Skeletal muscle satellite cell (primary cell): ENCODE measurements around the gene LAMA4.
A peak's percentile ranks its signal among the peaks of the same experiment; 100 is the strongest.

ENCODE experiments used
- H3K27me3 ChIP-seq: 2 replicates; pipeline ENCODE4 v1.7.0; 2013; ENCODE audit warnings: low read length; ENCODE audit not compliant: control insufficient read depth, insufficient read depth
- H3K36me3 ChIP-seq: 2 replicates; pipeline ENCODE4 v1.7.0; 2013; ENCODE audit warnings: mild to moderate bottlenecking, control low read depth, low read length; ENCODE audit not compliant: insufficient read depth
- H3K4me1 ChIP-seq: 2 replicates; pipeline ENCODE4 v1.7.0; 2013; ENCODE audit warnings: low read length; ENCODE audit not compliant: control insufficient read depth, insufficient read depth
- H3K4me2 ChIP-seq: 2 replicates; pipeline ENCODE4 v1.7.0; 2013; ENCODE audit warnings: mild to moderate bottlenecking, low read length
- H3K4me3 ChIP-seq: 2 replicates; pipeline ENCODE4 v1.7.0; 2013; ENCODE audit warnings: low read length
- H3K9ac ChIP-seq: 2 replicates; pipeline ENCODE4 v1.7.0; 2013; ENCODE audit warnings: mild to moderate bottlenecking, low read depth, low read length, moderate library complexity
- H3K9me3 ChIP-seq: replicated peaks from 2 replicates; pipeline ENCODE4 v1.7.0; 2013; ENCODE audit warnings: mild to moderate bottlenecking, control low read depth, low read length

Gene LAMA4

DNA sequence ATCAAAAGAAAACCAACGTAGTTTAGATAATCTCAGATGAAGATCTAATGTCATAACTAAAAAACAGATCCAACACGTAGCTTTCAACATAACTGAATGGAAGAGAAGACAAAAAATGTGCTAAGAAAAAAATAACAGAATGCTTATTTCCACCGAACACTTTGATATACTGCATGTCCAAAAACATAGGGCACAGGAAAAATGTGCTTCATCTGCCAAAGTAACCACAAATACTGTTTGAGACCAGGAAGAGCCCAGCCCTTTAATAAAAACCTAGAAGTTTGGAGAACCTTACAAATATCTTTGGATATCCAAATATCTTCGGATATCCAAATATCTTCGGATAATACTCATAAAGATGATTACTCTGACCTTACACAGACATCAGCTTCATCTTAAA lies 19.8 kb downstream of the LAMA4 start:
- Histone ChIP-seq H3K4me1 (peaks cover 36% of the 10 kb centered on the region), H3K4me3 (no peak overlapping the region), H3K9ac (no peak overlapping the region), H3K4me2 (no peak overlapping the region), H3K9me3 (no peaks in the 10 kb centered on the region), H3K36me3 (no peaks in the 10 kb centered on the region), H3K27me3 (no peaks in the 10 kb centered on the region)

DNA sequence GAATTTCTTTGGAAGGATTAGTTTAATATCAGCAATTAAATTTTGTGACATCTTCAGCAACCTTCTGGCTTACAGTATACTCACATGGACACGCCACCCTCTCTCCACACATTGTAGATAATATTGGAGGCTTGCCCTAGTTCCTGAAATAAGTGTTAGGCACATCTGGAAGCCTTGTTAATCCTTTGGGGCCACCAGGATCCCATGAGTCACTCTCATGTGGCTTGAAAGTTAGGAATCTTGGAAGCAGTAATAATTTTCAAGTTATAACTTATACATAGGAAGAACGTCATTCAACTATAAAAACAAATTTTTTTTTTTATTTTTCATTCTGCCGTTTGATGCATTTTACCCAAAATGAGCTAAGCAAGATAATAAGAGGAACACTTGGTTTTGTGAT lies 20.5 kb downstream of the LAMA4 start:
- Histone ChIP-seq H3K27me3 (no peaks in the 10 kb centered on the region), H3K4me2 (no peak overlapping the region), H3K36me3 (no peaks in the 10 kb centered on the region), H3K4me3 (no peak overlapping the region), H3K9ac (no peak overlapping the region), H3K9me3 (no peaks in the 10 kb centered on the region), H3K4me1 (peaks cover 36% of the 10 kb centered on the region)

- no peaks in the 10 kb centered on the region for H3K36me3 ChIP-seq
- no peak overlapping the region for H3K4me3 ChIP-seq
- H3K4me1 ChIP-seq, result peaks cover 37% of the 10 kb centered on the region
- H3K9ac ChIP-seq, result no peak overlapping the region
- H3K27me3 ChIP-seq, result no peaks in the 10 kb centered on the region
- H3K4me2 ChIP-seq, result peak overlapping the region; percentile 14
- H3K9me3 ChIP-seq, result no peaks in the 10 kb centered on the region
These were observed 21.5 kb downstream of the LAMA4 start for GRCh38 chr6:112232845-112233256.

- Histone ChIP-seq H3K27me3 (no peaks in the 10 kb centered on the region), H3K9me3 (no peaks in the 10 kb centered on the region), H3K36me3 (no peaks in the 10 kb centered on the region), H3K9ac (no peak overlapping the region), H3K4me2 (peak overlapping the region; percentile 58), H3K4me3 (no peak overlapping the region), H3K4me1 (peaks cover 40% of the 10 kb centered on the region)
These were observed 22.7 kb downstream of the LAMA4 start for GRCh38 chr6:112231594-112232060.

GRCh38 chr6:112231164-112231563 lies 23.2 kb downstream of the LAMA4 start:
- Histone ChIP-seq H3K4me2 (no peak overlapping the region), H3K4me3 (no peak overlapping the region), H3K9ac (no peak overlapping the region), H3K27me3 (no peaks in the 10 kb centered on the region), H3K4me1 (peaks cover 40% of the 10 kb centered on the region), H3K36me3 (no peaks in the 10 kb centered on the region), H3K9me3 (no peaks in the 10 kb centered on the region)

GRCh38 chr6:112228480-112229332 lies 25.7 kb downstream of the LAMA4 start:
- Histone ChIP-seq H3K9ac (no peak overlapping the region), H3K4me1 (peaks cover 33% of the 10 kb centered on the region), H3K4me2 (no peak overlapping the region), H3K36me3 (no peaks in the 10 kb centered on the region), H3K27me3 (no peaks in the 10 kb centered on the region), H3K4me3 (no peak overlapping the region), H3K9me3 (no peaks in the 10 kb centered on the region)

DNA sequence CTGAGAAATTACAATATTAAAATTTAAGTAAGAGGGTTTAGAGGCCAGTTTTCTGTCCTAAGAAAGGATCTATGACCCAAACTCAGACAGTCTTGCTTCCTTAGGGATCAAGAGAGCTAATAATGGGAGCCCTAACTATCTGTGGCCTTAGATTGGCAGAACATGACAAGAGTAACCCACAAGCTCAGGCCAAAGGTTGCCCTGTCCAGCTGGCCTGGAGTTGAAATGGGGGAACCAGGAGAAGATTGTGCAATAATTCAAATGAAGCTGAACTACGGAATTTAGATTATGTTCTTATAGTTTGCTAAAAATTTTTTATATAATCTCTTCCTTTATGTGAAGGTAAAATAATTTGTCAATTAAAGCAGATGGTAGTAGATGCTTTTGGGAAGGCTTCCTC lies 26.4 kb downstream of the LAMA4 start:
- no peak overlapping the region for H3K4me3 ChIP-seq
- no peak overlapping the region for H3K4me2 ChIP-seq
- no peaks in the 10 kb centered on the region for H3K9me3 ChIP-seq
- H3K9ac ChIP-seq, result no peak overlapping the region
- no peaks in the 10 kb centered on the region for H3K27me3 ChIP-seq
- H3K36me3 ChIP-seq, result no peaks in the 10 kb centered on the region
- peaks cover 32% of the 10 kb centered on the region for H3K4me1 ChIP-seq

DNA sequence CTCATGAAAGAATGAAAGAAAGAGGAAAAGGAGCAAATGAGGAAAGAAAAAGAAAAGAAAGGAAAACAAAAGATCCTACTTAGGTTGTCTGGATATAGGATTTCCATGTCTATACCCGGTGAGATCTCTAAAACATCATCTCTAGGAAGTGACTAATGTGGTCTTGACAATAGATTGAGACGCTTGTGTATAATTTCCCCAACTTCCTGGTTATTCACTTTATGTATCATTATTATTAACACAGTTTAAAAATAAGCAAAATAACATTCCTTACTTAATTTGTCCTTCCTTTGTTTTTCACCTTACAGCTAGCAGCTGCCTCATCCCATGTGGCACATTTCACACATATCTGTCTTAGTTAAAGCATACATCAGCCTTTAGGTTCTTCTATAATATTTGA lies 27.0 kb downstream of the LAMA4 start:
- Histone ChIP-seq H3K36me3 (no peaks in the 10 kb centered on the region), H3K4me1 (peaks cover 32% of the 10 kb centered on the region), H3K9ac (no peak overlapping the region), H3K4me3 (no peak overlapping the region), H3K27me3 (no peaks in the 10 kb centered on the region), H3K9me3 (no peaks in the 10 kb centered on the region), H3K4me2 (no peak overlapping the region)

- no peaks in the 10 kb centered on the region for H3K9me3 ChIP-seq
- no peak overlapping the region for H3K4me3 ChIP-seq
- no peaks in the 10 kb centered on the region for H3K27me3 ChIP-seq
- H3K9ac ChIP-seq, result no peak overlapping the region
- H3K4me1 ChIP-seq, result peaks cover 33% of the 10 kb centered on the region
- no peaks in the 10 kb centered on the region for H3K36me3 ChIP-seq
- no peak overlapping the region for H3K4me2 ChIP-seq
These were observed 28.7 kb downstream of the LAMA4 start for GRCh38 chr6:112225691-112226090.

GRCh38 chr6:112224088-112224487 lies 30.3 kb downstream of the LAMA4 start:
- peaks cover 33% of the 10 kb centered on the region for H3K4me1 ChIP-seq
- H3K4me2 ChIP-seq, result no peak overlapping the region
- H3K4me3 ChIP-seq, result no peak overlapping the region
- no peaks in the 10 kb centered on the region for H3K27me3 ChIP-seq
- no peaks in the 10 kb centered on the region for H3K9me3 ChIP-seq
- no peak overlapping the region for H3K9ac ChIP-seq
- H3K36me3 ChIP-seq, result no peaks in the 10 kb centered on the region

DNA sequence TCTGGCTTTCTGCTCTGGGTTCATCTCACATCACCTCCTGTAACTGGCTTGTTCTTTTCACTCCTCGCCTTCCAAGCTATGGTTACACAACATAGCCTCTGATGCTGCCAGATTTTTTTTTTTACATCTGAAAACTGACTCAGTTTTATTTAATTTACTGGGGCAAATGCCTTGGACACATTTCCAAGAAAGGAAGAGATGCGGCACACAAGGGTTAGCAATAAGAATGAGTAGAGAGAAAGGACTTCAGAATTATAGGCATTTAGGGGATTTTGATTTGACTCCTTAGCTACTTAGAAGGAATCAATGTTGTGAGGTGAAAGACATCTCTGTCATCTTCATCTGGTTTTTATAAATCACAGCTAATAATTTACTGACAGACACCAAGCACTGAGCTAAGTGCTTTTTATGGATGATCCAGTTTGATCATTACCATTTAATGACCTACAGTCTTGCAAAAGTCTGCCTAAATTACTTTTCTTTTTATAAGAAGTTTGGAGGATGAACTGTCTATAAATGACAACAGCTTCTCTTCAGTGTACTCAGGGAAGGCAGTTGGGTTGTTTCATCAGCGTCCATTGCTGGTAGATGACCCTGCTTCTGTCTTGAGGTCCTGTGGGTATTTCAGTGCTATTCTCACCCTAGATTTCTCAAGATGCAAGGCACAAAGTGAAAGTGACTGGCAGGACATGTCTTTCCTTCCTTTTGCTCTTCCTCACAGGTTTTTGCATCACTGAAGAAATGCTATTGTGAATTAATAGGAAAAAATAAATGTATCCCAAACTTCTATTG lies 31.1 kb downstream of the LAMA4 start:
- Histone ChIP-seq H3K4me3 (no peak overlapping the region), H3K4me1 (peaks cover 40% of the 10 kb centered on the region), H3K9ac (no peak overlapping the region), H3K36me3 (no peaks in the 10 kb centered on the region), H3K4me2 (peak overlapping the region; percentile 10), H3K27me3 (no peaks in the 10 kb centered on the region), H3K9me3 (no peaks in the 10 kb centered on the region)
